Breast epithelium (tissue), 3 donors: Measurements from ENCODE around the gene MCRIP2.

Experiments used
- POLR2A ChIP-seq: fragments of 450-650 bp; IDR thresholded peaks from one replicate; pipeline ENCODE4 v1.6.1; 2016; ENCODE audit warnings: antibody characterized with exemption, mild to moderate bottlenecking, moderate library complexity
- POLR2AphosphoS5 ChIP-seq, 3 donors: sonication (generic); formaldehyde crosslinking; IDR thresholded peaks; one replicate each; pipeline ENCODE4 v1.6.1; 2017; ENCODE audit warnings: antibody characterized with exemption in 3 of 3
- TF ChIP-seq, protein P1 (sequence below), 3 donors: fragments of 450-650 bp; IDR thresholded peaks; one replicate each; pipeline ENCODE4 v1.5.1; 2016 to 2017; ENCODE audit warnings: antibody characterized with exemption in 3 of 3, mild to moderate bottlenecking in 3 of 3, moderate library complexity in 3 of 3

DNA sequence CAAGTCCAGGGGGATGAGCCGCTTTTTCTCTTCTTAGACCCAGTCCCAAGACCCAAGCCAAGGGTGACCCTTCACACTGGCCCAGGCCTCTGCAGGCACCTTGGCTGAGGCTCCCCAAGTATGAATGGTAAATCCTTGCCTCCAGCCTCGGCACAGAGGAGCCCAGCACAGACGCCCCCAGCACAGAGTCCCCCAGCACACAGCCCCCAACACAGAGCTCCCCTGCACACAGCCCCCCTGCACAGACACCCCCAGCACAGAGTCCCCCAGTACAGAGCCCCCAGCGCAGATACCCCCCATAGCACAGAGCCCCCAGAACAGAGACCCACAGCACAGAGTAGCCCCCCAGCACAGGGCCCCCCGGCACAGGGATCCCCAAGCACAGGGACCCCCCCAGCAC, 1.0 kb upstream of the MCRIP2 start:
- TF ChIP-seq POLR2A, result no peak
- TF ChIP-seq, protein P1, sequence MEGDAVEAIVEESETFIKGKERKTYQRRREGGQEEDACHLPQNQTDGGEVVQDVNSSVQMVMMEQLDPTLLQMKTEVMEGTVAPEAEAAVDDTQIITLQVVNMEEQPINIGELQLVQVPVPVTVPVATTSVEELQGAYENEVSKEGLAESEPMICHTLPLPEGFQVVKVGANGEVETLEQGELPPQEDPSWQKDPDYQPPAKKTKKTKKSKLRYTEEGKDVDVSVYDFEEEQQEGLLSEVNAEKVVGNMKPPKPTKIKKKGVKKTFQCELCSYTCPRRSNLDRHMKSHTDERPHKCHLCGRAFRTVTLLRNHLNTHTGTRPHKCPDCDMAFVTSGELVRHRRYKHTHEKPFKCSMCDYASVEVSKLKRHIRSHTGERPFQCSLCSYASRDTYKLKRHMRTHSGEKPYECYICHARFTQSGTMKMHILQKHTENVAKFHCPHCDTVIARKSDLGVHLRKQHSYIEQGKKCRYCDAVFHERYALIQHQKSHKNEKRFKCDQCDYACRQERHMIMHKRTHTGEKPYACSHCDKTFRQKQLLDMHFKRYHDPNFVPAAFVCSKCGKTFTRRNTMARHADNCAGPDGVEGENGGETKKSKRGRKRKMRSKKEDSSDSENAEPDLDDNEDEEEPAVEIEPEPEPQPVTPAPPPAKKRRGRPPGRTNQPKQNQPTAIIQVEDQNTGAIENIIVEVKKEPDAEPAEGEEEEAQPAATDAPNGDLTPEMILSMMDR (IDR thresholded peaks at IDR 0.05), result no peak
- TF ChIP-seq POLR2AphosphoS5 (IDR thresholded peaks at IDR 0.05), result no peak
